Neural cell (in vitro differentiated cells): ENCODE results near the gene DGKA. TPM values are rescaled to one million over a fixed set of nuclear protein-coding genes. Genes with fewer than 3 reads are reported as not detected.
"Not testable (repeated sequence)": the region's sequence is repeated elsewhere in the genome, so short reads cannot be mapped to it uniquely, and the experiment has no call there.

Experiments used
- H2AFZ ChIP-seq: fragments of 200-600, 300-800 bp; sonication (generic), shearing (Covaris generic); 2 replicates; pipeline ENCODE4 v1.6.0; 2014; ENCODE audit warnings: low read depth, mild to moderate bottlenecking, antibody characterized with exemption, low read length, moderate library complexity
- H3F3A ChIP-seq: fragments of 200-600 bp; shearing (Covaris generic); 2 replicates; pipeline ENCODE4 v1.6.1; 2016; ENCODE audit warnings: mild to moderate bottlenecking, moderate library complexity, mixed read lengths, antibody characterized with exemption, low read length; ENCODE audit not compliant: insufficient read depth, poor library complexity, severe bottlenecking
- H3K27ac ChIP-seq: fragments of 200-600, 300-800 bp; sonication (generic), shearing (Covaris generic); 2 replicates; pipeline ENCODE4 v1.5.1; 2014; ENCODE audit warnings: mild to moderate bottlenecking, low read length, moderate library complexity
- H3K27me3 ChIP-seq: fragments of 300-800, 200-600 bp; sonication (generic), shearing (Covaris generic); 2 replicates; pipeline ENCODE4 v1.6.0; 2014; ENCODE audit warnings: mild to moderate bottlenecking, low read depth, low read length, moderate library complexity; ENCODE audit not compliant: insufficient read depth
- H3K36me3 ChIP-seq: fragments of 300-800, 200-600 bp; sonication (generic), shearing (Covaris generic); 2 replicates; pipeline ENCODE4 v1.5.1; 2014; ENCODE audit warnings: mild to moderate bottlenecking, antibody characterized with exemption, low read length, moderate library complexity; ENCODE audit not compliant: insufficient read depth
- H3K4me2 ChIP-seq: fragments of 300-800, 200-600 bp; sonication (generic), shearing (Covaris generic); 2 replicates; pipeline ENCODE4 v1.6.0; 2014; ENCODE audit warnings: mild to moderate bottlenecking, low read length
- H3K4me3 ChIP-seq: fragments of 300-800, 200-600 bp; sonication (generic), shearing (Covaris generic); 2 replicates; pipeline ENCODE4 v1.5.1; 2014; ENCODE audit warnings: mild to moderate bottlenecking, low read length, moderate library complexity
- H3K79me2 ChIP-seq: fragments of 200-600 bp; shearing (Covaris generic); replicated peaks from 2 replicates; pipeline ENCODE4 v1.6.0; 2014; ENCODE audit warnings: mild to moderate bottlenecking, low read length, moderate library complexity; ENCODE audit not compliant: insufficient read depth
- H3K9ac ChIP-seq: fragments of 300-800, 200-600 bp; sonication (generic), shearing (Covaris generic); 2 replicates; pipeline ENCODE4 v1.6.1; 2016; ENCODE audit warnings: mild to moderate bottlenecking, low read length, mixed read lengths
- H3K9me2 ChIP-seq: fragments of 200-600 bp; shearing (Covaris generic); 2 replicates; pipeline ENCODE4 v1.6.1; 2016; ENCODE audit warnings: mild to moderate bottlenecking, low read length, mixed read lengths; ENCODE audit not compliant: insufficient read depth
- H3K9me3 ChIP-seq: fragments of 200-600, 300-800 bp; sonication (generic), shearing (Covaris generic); 2 replicates; pipeline ENCODE4 v1.6.1; 2016; ENCODE audit warnings: mild to moderate bottlenecking, mixed run types, low read length, moderate library complexity, mixed read lengths
- H4K20me1 ChIP-seq: fragments of 200-600 bp; shearing (Covaris generic); 2 replicates; pipeline ENCODE4 v1.6.1; 2016; ENCODE audit warnings: mild to moderate bottlenecking, mixed run types; ENCODE audit not compliant: insufficient read depth
- EP300 ChIP-seq: fragments of 450-650 bp; conservative IDR thresholded peaks from 2 replicates; pipeline ENCODE4 v1.6.1; 2014; ENCODE audit warnings: antibody characterized with exemption, mild to moderate bottlenecking, moderate library complexity; ENCODE audit not compliant: poor library complexity, severe bottlenecking
- EZH2 ChIP-seq: fragments of 200-600, 300-800 bp; shearing (Covaris generic), sonication (generic); IDR thresholded peaks from 2 replicates; pipeline ENCODE4 v1.6.1; 2014; ENCODE audit warnings: antibody characterized with exemption, low read length, borderline replicate concordance, mild to moderate bottlenecking; ENCODE audit not compliant: insufficient read depth, poor library complexity, severe bottlenecking
- MXI1 ChIP-seq: fragments of 450-650 bp; conservative IDR thresholded peaks from 2 replicates; pipeline ENCODE4 v1.6.1; 2014; ENCODE audit warnings: antibody characterized with exemption, mild to moderate bottlenecking; ENCODE audit not compliant: poor library complexity, severe bottlenecking
- POLR2AphosphoS5 ChIP-seq: IDR thresholded peaks from 2 replicates; pipeline ENCODE4 v1.6.1; 2012
- RAD21 ChIP-seq: fragments of 450-650 bp; conservative IDR thresholded peaks from 2 replicates; pipeline ENCODE4 v1.6.1; 2014; ENCODE audit warnings: antibody characterized with exemption, mild to moderate bottlenecking, moderate library complexity
- SMC3 ChIP-seq: fragments of 450-650 bp; conservative IDR thresholded peaks from 2 replicates; pipeline ENCODE4 v1.6.1; 2014; ENCODE audit warnings: antibody characterized with exemption, mild to moderate bottlenecking, moderate library complexity; ENCODE audit not compliant: poor library complexity
- TAF1 ChIP-seq: IDR thresholded peaks from 2 replicates; pipeline ENCODE4 v1.6.1; 2012; ENCODE audit warnings: low read depth
- polyA plus RNA-seq: library from polyadenylated mRNA; depleted of rRNA; stranded (reverse); fragments of >200 nt; gene quantifications from 2 replicates; pipeline ENCODE4 v1.2.3, GENCODE V29; 2014
- TF ChIP-seq, protein P1 (sequence below): IDR thresholded peaks from 2 replicates; pipeline ENCODE4 v1.6.1; 2012; ENCODE audit warnings: borderline replicate concordance
- TF ChIP-seq, protein P2 (sequence below): fragments of 450-650 bp; IDR thresholded peaks from 2 replicates; pipeline ENCODE4 v1.5.1; 2014; ENCODE audit warnings: antibody characterized with exemption, mild to moderate bottlenecking, moderate library complexity; ENCODE audit not compliant: poor library complexity, severe bottlenecking

Gene DGKA
- polyA plus RNA-seq, 1 donor from 2014 or later, result 1.1 TPM

DNA sequence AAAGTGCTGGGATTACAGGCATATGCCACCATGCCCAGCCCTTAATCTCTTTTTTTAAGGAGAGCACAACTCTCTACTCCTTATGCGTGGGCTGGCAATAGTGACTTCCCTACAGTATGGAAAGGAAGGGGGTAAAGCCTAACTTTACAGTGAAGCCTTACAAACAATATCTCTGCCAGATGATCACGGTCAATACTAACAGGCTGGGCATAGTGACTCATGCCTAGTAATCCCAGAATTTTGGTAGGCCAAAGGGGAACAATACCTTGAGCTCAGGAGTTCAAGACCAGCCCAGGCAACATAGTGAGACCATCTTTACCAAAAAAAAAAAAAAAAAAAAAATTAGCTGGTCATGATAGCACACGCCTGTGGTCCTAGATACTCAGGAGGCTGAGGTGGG is 8.8 kb upstream of the DGKA start:
- H3K9me2 ChIP-seq, result no peaks in the 10 kb centered on the region
- no peak overlapping the region for H3K9ac ChIP-seq
- H3F3A ChIP-seq, result no peaks in the 10 kb centered on the region
- H3K36me3 ChIP-seq, result no peaks in the 10 kb centered on the region
- no peaks in the 10 kb centered on the region for H3K27me3 ChIP-seq
- no peaks in the 10 kb centered on the region for H4K20me1 ChIP-seq
- H3K27ac ChIP-seq, result no peak overlapping the region
- H3K4me3 ChIP-seq, result no peak overlapping the region
- peaks cover 44% of the 10 kb centered on the region for H3K79me2 ChIP-seq
- H3K9me3 ChIP-seq, result no peaks in the 10 kb centered on the region
- H3K4me2 ChIP-seq, result no peak overlapping the region
- TF ChIP-seq RAD21 (no peak), TAF1 (no peak), EZH2 (no peak), POLR2AphosphoS5 (no peak), EP300 (no peak), SMC3 (no peak), MXI1 (no peak)
- TF ChIP-seq, protein P1, sequence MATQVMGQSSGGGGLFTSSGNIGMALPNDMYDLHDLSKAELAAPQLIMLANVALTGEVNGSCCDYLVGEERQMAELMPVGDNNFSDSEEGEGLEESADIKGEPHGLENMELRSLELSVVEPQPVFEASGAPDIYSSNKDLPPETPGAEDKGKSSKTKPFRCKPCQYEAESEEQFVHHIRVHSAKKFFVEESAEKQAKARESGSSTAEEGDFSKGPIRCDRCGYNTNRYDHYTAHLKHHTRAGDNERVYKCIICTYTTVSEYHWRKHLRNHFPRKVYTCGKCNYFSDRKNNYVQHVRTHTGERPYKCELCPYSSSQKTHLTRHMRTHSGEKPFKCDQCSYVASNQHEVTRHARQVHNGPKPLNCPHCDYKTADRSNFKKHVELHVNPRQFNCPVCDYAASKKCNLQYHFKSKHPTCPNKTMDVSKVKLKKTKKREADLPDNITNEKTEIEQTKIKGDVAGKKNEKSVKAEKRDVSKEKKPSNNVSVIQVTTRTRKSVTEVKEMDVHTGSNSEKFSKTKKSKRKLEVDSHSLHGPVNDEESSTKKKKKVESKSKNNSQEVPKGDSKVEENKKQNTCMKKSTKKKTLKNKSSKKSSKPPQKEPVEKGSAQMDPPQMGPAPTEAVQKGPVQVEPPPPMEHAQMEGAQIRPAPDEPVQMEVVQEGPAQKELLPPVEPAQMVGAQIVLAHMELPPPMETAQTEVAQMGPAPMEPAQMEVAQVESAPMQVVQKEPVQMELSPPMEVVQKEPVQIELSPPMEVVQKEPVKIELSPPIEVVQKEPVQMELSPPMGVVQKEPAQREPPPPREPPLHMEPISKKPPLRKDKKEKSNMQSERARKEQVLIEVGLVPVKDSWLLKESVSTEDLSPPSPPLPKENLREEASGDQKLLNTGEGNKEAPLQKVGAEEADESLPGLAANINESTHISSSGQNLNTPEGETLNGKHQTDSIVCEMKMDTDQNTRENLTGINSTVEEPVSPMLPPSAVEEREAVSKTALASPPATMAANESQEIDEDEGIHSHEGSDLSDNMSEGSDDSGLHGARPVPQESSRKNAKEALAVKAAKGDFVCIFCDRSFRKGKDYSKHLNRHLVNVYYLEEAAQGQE, result no peak
- TF ChIP-seq, protein P2, sequence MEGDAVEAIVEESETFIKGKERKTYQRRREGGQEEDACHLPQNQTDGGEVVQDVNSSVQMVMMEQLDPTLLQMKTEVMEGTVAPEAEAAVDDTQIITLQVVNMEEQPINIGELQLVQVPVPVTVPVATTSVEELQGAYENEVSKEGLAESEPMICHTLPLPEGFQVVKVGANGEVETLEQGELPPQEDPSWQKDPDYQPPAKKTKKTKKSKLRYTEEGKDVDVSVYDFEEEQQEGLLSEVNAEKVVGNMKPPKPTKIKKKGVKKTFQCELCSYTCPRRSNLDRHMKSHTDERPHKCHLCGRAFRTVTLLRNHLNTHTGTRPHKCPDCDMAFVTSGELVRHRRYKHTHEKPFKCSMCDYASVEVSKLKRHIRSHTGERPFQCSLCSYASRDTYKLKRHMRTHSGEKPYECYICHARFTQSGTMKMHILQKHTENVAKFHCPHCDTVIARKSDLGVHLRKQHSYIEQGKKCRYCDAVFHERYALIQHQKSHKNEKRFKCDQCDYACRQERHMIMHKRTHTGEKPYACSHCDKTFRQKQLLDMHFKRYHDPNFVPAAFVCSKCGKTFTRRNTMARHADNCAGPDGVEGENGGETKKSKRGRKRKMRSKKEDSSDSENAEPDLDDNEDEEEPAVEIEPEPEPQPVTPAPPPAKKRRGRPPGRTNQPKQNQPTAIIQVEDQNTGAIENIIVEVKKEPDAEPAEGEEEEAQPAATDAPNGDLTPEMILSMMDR, result no peak
- H2AFZ ChIP-seq, result no peak overlapping the region

DNA sequence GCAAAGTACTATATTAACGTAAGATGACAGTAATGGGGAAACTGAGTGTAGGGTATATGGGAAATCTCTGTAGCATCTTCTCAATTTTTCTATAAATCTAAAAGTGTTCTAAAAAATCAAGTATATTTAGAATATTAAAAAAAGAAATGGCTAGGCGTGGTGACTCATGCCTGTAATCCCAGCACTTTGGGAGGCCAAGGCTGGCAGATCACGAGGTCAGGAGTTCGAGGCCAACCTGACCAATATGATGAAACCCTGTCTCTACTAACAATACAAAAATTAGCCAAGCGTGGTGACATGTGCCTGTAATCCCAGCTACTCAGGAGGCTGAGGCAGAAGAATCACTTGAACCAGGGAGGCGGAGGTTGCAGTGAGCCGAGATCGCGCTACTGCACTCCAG is 7.3 kb upstream of the DGKA start:
- not testable (repeated sequence) for H3K9me3 ChIP-seq, H4K20me1 ChIP-seq, H3K9me2 ChIP-seq, H2AFZ ChIP-seq, H3K4me2 ChIP-seq, H3K27me3 ChIP-seq, H3F3A ChIP-seq, H3K36me3 ChIP-seq, H3K27ac ChIP-seq, H3K4me3 ChIP-seq, H3K9ac ChIP-seq
- peaks cover 44% of the 10 kb centered on the region for H3K79me2 ChIP-seq

DNA sequence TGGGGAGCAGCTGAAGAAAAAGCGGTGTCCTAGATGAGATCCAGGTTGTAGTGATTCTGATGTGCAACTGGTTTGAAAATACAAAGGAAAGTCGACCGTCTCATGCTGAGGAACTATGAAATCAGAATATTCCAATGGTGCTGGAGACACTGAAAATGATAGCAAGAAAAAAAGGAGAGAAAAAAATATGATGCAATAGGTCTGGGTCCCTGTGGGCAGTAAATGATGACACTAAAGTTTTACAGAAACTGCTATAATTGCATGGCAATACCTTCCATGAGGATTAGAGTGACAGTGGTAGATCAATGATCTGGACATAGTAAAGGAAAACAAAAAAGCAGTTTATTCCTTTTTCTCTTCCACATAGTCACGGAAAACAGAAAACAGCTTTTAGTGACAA is 5.6 kb upstream of the DGKA start:
- Histone ChIP-seq H3K9me3 (no peaks in the 10 kb centered on the region), H3K9me2 (no peaks in the 10 kb centered on the region), H3K36me3 (no peaks in the 10 kb centered on the region), H3F3A (no peaks in the 10 kb centered on the region), H3K4me3 (peak overlapping the region; percentile 88), H3K27me3 (no peaks in the 10 kb centered on the region), H3K79me2 (peaks cover 50% of the 10 kb centered on the region), H3K4me2 (peak overlapping the region; percentile 98), H3K9ac (peak overlapping the region; percentile 87), H3K27ac (no peak overlapping the region), H4K20me1 (no peaks in the 10 kb centered on the region), H2AFZ (no peak overlapping the region)
- TF ChIP-seq EP300 (no peak), RAD21 (no peak), EZH2 (no peak), TAF1 (no peak)
- TF ChIP-seq, protein P1, result no peak
